ENCODE results near the gene CARD11.

Gene CARD11

DNA sequence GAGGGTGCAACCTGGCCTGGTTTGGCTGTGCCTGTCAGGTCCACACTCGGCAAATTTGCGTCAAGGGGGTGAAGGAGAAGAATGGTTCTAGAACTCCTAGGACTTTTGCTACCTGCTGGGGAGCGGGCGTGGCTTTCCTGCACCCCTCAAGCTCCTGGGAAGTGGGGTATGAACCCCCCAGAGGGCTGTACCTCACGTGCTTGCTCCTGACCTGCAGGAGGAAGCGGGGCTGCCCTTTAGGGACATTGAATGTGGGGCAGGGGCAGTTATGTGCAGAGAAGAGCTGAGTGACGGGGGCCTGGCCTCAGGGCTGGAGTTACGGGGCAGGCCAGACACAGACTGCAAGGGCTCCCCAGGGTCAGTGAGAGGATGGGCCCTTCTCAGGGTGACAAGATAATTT, 138.2 kb downstream of the CARD11 start:
- DNase-seq (ENCODE audit: low spot score) = no peak

DNA sequence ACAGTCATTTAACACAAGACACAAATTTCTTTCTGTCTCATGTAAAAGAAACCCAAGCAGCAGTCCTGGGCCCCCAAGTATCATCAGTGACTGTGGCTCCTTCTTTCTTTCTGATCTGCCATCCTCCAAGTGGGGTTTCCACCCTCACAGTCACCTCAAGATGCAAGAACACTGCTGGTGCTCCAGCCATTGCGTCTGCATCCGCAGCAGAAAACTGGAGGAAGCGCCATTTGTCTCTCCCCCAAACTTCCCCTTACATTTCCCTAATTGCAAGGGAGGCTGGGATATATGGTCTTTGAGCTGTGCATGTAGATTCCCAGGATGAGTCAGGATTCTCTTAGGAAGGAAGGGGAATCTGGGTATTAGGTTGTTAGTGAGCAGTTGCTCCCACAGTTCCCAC, 138.6 kb downstream of the CARD11 start:
- DNase-seq (ENCODE audit: low spot score) = no peak

DNA sequence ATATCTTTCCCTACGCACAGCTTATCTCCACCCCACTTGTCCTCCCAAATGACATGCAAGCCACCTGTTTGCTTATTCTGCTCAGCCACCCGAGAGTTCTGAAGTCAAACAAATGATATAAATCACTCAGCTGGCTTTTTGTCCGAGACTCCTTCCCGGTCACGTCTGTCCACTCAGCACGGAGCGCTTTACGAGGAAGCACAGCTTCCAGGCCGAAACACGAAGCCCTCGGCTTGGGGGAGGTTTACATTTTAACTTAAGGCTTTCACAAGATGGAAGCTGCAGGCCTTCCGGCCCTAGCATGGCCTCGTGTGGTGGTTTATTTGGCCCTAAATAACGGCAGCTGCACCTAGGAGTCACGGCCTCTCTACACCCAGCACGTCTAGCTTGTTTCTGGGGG, 139.5 kb downstream of the CARD11 start:
- DNase-seq (ENCODE audit: low spot score) = no peak

DNA sequence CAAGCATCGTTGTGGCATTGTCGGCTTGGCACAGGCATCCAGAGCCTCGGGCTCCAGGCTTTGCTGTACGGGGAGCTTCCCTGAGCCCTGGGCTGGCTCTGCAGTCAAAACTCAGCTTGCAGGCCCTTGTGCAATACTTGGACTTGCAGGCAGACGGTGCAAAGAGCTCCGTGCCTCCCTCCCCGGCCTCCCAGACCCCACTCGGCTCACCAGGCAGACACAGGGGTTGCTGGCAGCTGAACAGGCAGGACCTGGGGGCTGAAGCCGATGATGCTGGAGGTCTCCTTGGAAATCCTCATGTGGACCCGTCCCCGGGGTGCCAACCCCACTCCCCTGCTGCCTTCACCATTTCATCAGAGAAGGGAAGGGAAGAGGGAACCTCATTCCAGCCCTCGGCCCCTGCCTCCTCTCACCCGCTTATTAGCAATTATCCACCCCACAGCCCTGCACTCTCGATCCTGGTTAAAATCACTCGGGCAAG, 139.9 kb downstream of the CARD11 start:
- no peak for DNase-seq (ENCODE audit: low spot score)

DNA sequence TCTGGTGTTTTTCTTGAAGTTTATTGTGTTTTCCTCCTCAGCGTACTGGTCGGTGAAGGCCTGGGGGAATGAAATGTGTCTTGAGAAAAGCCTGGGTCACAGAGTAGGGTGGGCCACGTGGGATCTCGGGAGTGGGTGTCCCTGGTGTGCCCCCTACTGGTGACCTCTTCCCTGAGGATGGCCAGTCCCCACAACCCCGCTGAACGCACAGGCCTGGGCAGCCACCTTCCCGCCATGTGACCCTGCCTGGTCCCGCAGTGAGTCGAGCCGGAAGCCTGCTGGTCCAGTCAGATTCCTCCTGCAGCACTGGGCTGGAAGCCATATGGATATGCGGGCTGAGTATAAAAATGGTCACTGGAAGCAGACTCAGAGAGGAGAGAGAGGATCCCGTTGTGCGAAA, 146.6 kb downstream of the CARD11 start:
- DNase-seq (ENCODE audit: low spot score) = no peak

DNA sequence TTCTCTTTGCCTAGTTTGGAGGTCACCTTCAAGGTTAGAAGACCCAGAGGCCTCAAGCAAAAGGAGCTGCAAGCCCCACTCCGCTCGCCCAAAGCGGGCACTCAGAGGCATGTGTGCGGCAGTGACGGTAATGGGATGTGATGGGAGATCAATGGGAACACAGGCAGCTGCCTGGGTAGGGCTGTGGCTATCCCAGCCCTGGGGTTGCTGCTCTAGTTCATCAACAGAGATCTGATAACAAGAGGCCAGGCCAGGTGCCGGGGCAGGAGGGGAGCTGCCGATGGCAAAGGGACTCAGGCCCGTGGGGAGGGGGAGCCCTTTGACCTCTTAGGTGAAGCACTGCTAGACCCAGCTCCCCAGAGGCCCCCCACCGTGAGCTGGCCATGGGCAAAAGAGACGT, 147.5 kb downstream of the CARD11 start:
- no peak for DNase-seq (ENCODE audit: low spot score)

DNA sequence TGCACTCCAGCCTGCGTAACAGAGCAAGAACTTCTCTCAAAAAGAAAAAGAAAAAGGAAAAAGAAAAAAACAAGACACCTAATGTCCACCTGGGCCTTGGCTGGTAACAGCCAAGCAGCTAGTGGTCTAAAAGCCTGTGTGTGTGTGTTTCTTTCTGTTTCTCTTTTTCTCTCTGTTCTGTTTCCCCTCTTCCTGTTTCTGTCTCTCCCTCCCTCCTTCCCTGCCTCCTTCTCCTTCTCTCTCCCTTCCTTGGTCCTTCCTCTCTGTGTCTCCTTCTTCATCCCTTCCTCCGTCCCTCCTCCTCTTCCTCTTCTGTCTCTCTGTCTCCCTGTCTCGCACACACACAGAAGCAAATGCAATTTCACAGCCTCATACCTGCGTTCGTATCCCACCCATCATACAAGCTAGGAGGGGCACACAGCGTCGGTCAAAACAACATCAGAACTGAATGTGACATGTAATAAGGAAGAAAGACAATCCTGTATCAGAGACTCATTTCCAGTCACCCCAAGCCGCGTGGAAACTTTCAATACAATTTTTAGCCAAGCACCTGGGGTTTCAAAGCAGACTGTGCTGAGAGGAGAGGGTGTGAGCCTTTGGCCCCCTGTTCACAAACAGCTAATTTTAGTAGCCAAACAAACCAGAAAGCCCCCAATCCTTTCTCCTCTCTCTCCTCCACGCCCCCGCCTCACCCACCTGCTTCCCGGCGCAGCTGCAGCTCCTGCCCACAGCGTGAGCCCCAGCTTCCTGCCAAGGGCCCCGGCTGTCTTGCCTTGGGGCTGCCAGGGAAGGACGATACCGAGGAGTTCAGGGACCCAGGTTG, 149.3 kb downstream of the CARD11 start:
- no peak for DNase-seq (ENCODE audit: low spot score)

DNA sequence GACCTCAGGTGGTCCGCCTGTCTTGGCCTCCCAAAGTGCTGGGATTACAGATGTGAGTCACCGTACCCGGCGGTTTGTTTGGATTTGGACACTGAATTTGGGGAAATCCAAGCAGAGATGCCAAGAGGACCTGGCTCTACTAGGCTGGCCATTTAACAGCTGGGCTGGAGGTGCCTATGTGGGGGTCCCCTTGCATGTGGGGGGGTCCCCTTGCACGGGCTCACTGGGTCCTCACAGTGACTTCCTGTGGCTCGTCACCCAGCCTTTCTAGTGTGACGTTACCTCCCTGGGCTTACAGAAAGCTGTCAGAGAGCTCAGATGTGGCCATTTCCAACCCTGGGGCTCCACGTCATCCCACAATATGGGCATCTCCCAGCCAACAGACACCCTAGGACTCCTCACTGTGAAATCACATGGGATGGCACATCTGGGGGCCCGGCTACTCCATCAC, 150.2 kb downstream of the CARD11 start:
- no peak for DNase-seq (ENCODE audit: low spot score)

DNA sequence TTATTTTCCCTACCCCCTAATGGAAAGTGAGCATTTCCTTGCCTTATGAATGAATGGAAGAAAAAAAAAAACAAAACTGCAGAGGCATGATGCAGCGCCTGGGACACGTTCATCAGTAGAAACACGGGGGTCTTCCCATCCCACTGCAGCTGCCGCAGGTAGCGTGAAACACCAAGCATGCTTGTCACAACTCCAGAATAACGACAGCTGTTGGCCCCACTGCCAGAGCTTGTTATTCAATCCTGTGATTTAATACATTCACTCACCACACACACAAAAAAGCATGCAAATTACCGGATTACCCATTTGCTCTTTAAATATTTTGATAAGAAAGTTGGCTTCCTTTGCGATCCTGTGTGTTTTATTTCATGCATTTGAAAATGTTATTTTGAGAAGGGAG, 151.1 kb downstream of the CARD11 start:
- no peak for DNase-seq (ENCODE audit: low spot score)

DNA sequence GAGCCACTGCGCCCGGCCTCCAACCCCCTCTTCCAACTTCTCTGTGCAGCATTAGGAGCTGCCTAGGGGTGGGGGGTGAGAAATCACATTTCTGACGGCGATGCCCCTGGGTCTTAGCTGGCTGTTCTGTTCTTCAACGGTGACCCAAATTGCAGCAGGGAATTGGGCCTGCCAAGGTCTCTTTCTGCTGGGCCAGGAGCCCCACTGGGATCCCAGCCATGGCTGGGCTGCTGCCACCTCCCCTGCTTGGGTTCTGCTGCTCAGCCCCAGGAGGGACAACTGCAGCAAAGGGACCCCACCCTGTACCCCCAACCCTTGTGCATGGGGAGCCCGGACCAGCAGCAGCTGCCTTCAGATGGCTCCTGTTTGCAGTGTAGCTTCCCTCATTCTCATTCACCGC, 155.9 kb downstream of the CARD11 start:
- DNase-seq (ENCODE audit: low spot score) = no peak

DNA sequence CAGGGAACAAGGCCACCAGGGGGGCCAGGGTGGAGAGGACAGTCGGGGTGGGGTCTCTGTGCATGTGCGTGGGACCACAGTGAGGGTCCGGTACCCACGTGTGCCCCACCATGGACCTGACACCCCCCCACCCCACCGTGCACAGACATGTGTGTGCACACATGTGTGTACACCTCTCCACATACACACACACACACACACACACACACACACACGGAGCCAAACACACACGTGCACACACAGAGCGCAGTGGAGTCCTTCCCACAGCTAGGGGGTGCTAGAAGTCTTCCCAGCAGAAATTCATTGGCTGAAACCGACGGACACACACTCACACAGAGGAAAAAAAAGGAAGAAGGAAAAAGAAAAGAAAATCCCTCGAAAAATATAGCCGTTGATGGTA, 156.8 kb downstream of the CARD11 start:
- DNase-seq (ENCODE audit: low spot score) = peak; percentile 74

DNA sequence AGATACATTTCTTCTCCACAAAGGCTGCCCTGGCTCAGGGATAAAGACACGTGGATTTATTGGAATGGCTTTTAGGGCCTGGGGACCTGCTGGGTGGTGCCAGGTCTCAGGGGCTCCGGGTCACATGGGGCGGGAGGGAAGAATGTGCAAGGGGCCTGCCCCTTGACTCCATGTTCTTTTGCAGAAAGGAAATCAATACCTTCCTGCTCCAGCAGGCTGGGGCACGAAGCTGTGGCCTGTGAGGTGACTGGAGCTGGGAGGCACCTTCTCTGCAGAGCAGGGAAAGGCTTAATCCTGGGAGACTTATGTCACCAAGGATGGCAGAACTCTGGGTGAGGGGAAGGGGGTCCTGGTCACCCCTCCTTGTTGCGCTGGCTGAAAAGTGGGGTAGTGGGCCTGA, 157.3 kb downstream of the CARD11 start:
- no peak for DNase-seq (ENCODE audit: low spot score)

DNA sequence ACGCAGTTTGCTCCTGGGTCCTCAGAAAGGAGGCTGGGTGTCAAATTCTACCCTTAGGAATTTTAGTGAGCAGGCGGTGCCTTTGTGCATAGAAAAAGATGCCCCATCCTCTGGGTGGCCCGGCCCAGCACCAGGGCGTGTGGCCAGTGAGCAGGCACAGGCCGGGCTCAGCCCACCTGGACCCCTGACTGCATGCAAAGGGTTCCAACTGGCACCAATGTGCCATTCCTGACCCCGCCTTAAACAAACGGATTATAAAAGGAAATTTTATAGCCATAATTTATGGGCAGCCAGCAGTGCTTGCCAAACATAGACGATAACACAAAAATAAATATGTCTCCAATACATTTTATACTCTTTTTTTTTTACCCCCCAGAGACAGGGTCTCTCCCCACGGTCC, 159.5 kb downstream of the CARD11 start:
- no peak for DNase-seq (ENCODE audit: low spot score)

DNA sequence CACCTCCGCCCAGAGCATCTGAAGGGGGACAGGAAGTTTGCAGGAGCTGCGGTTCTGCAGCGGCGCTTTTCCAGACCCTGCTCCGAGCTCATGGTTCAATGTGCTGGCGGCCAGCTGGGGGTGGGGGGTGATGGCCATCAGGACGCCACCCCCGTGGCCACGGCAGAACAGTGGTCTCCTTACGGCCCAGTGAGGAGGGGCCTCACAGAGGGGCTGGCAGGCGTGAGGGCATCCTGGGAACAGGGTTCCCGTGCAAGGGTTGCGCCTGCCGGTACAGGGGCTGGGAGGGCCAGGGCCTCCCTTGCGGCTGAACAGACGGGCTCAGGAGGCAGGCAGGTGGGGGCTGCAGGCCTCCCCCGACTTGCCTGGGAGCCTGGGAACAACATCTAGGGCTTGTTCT, 160.6 kb downstream of the CARD11 start:
- DNase-seq (ENCODE audit: low spot score) = no peak

DNA sequence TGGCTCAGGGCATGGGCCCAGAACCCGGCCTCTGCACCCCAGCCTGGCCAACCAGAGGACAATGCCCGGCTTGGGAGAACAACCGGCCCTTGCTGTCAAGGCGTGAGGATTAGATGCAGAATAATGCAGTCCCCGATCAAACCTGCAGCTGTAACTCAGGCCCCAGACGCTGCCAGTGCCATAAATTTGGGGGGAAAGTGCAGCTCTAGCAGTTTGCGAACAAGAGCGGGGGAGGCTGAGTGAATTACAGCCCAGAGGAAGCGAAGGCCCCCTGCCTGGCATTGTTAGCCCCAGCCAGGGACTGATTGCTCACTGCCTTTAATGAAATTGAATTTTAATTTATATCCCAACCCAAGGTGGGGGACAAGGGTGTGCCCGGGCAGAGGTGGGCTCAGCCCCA, 161.6 kb downstream of the CARD11 start:
- no peak for DNase-seq (ENCODE audit: low spot score)

DNA sequence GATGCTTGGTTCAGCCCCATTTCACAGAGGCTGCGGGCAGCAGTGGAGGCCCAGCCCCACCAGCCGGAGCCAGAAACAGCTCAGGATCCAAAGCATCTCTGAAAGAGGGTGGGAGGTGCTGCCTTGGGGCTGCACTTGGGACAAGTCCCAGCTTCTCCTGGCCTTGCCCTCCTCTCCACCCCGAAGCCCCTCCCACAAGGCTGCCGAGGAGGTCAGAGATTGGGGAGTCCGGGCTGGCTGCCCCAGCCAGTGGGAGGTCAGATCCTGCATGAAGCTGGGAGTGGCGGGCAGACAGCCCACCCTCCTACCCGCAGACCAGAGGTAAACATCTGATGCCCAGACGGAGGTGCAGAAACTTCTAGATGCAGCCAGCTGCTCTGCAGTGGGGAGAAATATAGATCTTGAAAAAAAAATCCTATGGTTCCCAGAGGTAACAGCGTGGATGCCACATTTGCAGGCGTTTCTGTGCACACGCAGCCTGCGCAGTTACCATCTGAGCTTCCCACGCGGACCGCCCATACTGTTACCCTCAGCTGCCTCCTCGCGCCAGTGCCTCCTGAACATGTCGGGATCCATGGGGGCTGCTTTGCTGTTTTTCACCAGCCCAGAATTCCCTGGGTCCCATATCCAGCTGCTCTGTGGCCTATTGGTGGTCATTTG, 162.7 kb downstream of the CARD11 start:
- DNase-seq (ENCODE audit: low spot score) = no peak

DNA sequence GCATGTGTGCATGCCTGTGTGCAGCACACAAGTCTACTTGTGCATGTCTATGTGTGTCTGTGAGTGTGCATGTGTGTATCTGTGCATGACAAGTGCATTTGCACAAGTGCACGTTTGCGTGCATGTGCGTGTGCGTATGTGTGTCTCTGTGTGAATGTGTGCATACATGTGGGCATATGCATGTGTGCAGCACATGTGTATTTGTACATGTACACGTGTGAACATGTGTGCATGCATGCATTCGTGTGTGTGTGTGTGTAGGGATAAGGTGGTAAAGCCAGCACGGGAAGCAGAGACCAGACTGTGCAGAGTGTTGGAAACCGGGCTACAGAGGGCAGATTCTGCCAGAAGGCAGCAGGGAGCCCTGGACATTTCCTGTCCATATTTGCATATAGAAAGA, 163.6 kb downstream of the CARD11 start:
- DNase-seq (ENCODE audit: low spot score) = no peak

DNA sequence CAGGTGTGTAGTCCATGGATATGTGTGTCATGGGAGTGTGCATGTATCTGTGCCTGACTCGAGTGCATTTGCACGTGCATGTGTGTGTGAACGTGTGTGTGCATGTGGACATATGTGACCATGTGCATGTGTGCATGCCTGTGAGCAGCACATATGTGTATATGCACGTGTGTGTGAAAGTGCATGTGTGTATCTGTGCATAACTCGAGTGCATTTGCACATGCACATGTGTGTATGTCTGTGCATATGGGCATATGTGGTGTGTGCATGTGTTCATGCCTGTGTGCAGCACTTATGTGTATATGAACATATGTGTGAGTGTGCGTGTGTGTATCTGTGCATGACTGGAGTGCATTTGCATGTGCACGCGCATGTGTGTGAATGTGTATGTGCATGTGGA, 164.3 kb downstream of the CARD11 start:
- no peak for DNase-seq (ENCODE audit: low spot score)

DNA sequence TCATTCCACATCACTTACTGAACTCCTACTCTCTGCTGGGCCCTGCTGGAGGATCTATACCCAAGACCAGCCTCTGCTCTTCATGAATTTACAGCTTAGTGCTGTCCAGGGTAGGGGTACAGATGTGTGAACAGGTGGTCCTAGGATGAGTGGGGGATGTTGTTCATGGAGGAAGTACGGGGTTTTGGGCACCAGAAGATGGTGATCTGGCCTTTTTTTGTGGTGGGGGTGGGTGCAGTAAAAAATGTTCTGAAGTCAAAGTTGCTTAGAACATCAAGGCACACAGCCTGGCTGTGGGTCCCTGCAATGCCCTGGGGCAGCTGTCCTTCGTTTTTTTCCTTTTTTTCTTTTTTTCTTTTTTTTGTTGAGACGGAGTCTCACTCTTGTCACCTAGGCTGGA, 165.4 kb downstream of the CARD11 start:
- no peak for DNase-seq (ENCODE audit: low spot score)

DNA sequence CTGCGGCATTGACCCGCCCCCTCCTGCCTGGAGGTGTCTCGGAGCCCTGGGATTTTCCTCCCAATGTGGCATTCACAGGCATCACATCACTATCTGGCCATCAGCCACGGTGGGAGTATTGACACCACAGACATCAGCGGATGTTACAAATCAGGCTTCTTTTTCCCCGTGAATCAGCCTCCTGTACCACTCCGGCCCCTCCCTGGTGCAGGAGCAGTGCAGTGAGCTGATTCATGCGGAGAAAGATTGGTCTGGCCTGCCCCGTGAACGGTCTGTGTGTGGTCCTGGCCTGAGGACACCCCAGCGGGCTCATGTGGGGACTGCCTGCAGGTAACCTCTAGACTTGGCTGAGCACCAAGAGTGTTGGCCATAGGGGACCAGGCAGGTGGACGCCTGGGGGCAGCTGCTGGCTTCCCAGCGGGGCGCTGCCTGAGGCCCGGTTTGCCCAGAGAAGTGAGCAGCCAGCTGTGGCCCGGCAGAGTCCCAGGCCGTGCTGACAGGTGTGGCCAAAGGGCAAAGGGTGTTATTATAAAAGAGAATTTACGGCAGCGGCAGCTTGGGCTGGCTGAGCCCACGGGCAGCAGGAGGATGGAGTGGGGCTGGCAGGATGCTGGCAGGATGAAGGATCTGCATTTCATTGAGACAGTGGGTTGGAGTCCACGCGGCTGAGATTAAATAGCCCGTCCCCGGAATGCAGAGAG, 167.5 kb downstream of the CARD11 start:
- no peak for DNase-seq (ENCODE audit: low spot score)

DNA sequence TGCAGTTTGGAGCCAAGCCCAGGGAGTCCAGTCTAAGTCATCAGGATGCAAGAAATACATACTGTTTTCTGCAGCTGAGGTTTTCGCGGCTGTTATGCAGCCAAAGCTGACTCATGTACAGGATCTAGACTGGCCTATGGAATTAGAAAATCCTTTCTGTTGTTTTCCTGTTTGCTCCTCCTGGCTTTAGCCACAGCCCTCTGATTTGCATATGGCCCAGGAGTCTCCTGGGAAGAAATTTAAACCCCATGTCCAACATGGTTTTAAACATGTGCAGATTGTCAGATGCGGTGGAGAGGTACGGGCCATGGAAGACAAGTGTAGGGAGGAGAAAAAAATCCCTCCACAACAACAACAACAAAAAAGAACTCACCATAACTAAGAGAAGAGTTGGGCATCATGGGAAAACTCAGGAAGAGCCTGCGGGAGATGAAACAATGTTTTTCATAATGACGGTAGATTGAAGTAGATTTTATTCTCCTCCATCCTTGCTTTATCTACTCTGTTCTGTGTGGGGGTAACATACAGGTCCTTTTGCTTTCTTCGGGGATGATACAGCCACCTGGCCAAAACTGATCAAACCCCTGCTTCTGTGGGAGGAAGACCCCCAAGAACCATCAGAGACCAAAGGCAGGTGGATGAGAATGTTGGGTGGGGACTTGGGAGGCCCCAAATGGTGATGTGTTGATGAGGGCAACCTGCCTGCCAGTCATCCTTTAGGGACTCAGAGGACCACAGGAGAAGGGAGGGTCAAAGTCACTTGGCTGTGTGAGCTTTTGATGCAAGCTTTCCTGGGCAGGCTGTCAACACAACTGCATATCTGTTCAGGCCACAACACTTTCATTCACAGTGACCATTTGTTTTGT, 169.7 kb downstream of the CARD11 start:
- no peak for DNase-seq (ENCODE audit: low spot score)

DNA sequence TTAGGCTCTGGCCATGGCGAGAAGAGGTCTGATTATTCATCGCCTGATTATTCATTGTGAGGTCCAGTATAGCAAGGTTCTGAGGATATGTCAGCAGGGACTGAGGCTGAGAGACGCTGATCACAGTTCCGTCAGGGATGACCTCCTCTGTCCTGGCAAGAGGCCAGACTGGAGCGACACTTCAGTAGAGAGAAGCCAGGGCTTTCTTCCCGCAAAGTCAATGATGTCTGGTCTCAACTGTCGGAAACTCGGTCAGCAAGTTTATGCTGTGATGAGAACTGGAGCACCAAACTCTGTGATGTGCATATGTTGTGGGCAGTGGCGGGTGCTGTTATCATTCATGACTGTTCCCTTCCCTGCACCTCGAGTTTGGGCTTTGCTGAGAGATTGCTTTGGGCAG, 170.5 kb downstream of the CARD11 start:
- DNase-seq (ENCODE audit: low spot score) = no peak
